HepG2 (cell line): ENCODE data around the gene HELZ2. TPM values are rescaled to one million over a fixed set of nuclear protein-coding genes. Genes with fewer than 3 reads are reported as not detected.

Experiments used
- ATAC-seq: fragments of 200-7000 bp; cut with Tn5 transposase; 3 replicates; pipeline ENCODE4 v1.9.1; 2020; ENCODE audit warnings: mild to moderate bottlenecking, moderate library complexity
- BruUV-seq: library from RNA; stranded (reverse); fragments of 400-500 nt; replicated peaks from 2 replicates; lab custom pipeline; 2021; lab: Mats Ljungman, UMichigan
- CTCF ChIA-PET: fragments of 300-600 bp; formaldehyde crosslinking; extraction: SDS; loops from one replicate; lab custom pipeline; 2021; ENCODE audit warnings: low total read pairs, inconsistent platforms, low intra/inter-chr PET ratio; lab: Yijun Ruan, JAX
- POLR2A ChIA-PET: fragments of 350-600 bp; sonication (Branson Sonifier 250); formaldehyde crosslinking; loops from one replicate; lab custom pipeline; 2020; ENCODE audit warnings: antibody characterized with exemption, inconsistent platforms; lab: Yijun Ruan, JAX
- DNase-seq: peaks from one replicate; pipeline ENCODE4 v3.0.0-alpha.2; 2015; ENCODE audit warnings: low spot score
- FAIRE-seq: peaks from 3 replicates; lab custom pipeline; 2011; peaks lifted over from hg19 to GRCh38; lab: Jason Lieb, UNC
- H2AFZ ChIP-seq: one replicate; pipeline ENCODE4 v1.6.1; 2011; ENCODE audit warnings: low read length, inconsistent platforms
- H3K27ac ChIP-seq: fragments of 300-600 bp; 3 replicates; pipeline ENCODE4 v1.8.0; 2011; ENCODE audit warnings: mixed run types, mild to moderate bottlenecking, mixed read lengths, low read length, inconsistent platforms; ENCODE audit not compliant: insufficient read depth; ENCODE audit errors: extremely low read length
- H3K27me3 ChIP-seq, 2 experiments: fragments of 200-600 bp in 1 of 2; 2 replicates in 1 of 2; 3 replicates in 1 of 2; pipeline versions ENCODE4 v1.6.0 to v1.8.0; 2011; ENCODE audit warnings: low read length in 2 of 2, mild to moderate bottlenecking in 2 of 2, moderate library complexity in 2 of 2, inconsistent platforms in 1 of 2; ENCODE audit not compliant: insufficient read depth in 2 of 2, control insufficient read depth in 1 of 2
- H3K36me3 ChIP-seq, 2 experiments: fragments of 200-600 bp in 1 of 2; replicated peaks in 1 of 2; 2 replicates in 1 of 2; 3 replicates in 1 of 2; pipeline versions ENCODE4 v1.5.1 to v1.8.0; 2011; ENCODE audit warnings: low read length in 2 of 2, inconsistent platforms in 1 of 2; ENCODE audit not compliant: insufficient read depth in 2 of 2, control insufficient read depth in 1 of 2
- H3K4me1 ChIP-seq: 2 replicates; pipeline ENCODE4 v1.5.1; 2012; ENCODE audit warnings: low read length, inconsistent platforms; ENCODE audit not compliant: insufficient read depth
- H3K4me2 ChIP-seq: 2 replicates; pipeline ENCODE4 v1.6.0; 2011; ENCODE audit warnings: low read depth, low read length, inconsistent platforms
- H3K4me3 ChIP-seq, 3 experiments: fragments of 200-600 bp in 1 of 3; sonication (generic), shearing (Covaris generic) in 1 of 3; replicated peaks in 1 of 3; 2 replicates each; pipeline ENCODE4 v1.5.1; 2011 to 2016; ENCODE audit warnings: low read length in 3 of 3, inconsistent platforms in 2 of 3, low read depth in 2 of 3, mild to moderate bottlenecking in 2 of 3, control low read depth in 1 of 3, mixed read lengths in 1 of 3; ENCODE audit not compliant: insufficient read depth in 1 of 3
- H3K79me2 ChIP-seq: one replicate; pipeline ENCODE4 v1.6.1; 2011; ENCODE audit warnings: low read length, inconsistent platforms; ENCODE audit not compliant: insufficient read depth
- H3K9ac ChIP-seq: 2 replicates; pipeline ENCODE4 v1.6.0; 2011; ENCODE audit warnings: mild to moderate bottlenecking, low read depth, low read length, inconsistent platforms; ENCODE audit not compliant: insufficient read depth
- H3K9me3 ChIP-seq: 2 replicates; pipeline ENCODE4 v1.5.1; 2012; ENCODE audit warnings: mild to moderate bottlenecking, low read length
- H4K20me1 ChIP-seq: 2 replicates; pipeline ENCODE4 v1.6.0; 2011; ENCODE audit warnings: inconsistent platforms, mild to moderate bottlenecking, low read length, moderate library complexity; ENCODE audit not compliant: insufficient read depth
- AKAP8 ChIP-seq: sonication (generic); formaldehyde crosslinking; IDR thresholded peaks from 2 replicates; pipeline ENCODE4 v1.5.1; 2020; ENCODE audit warnings: mild to moderate bottlenecking, missing genetic modification reagents
- ARID5B ChIP-seq: IDR thresholded peaks from 2 replicates; pipeline ENCODE4 v1.4.0; 2020; ENCODE audit warnings: mild to moderate bottlenecking, missing genetic modification reagents
- ATF3 ChIP-seq: sonication (generic); formaldehyde crosslinking; IDR thresholded peaks from 2 replicates; pipeline ENCODE4 v1.4.0; 2020; ENCODE audit warnings: missing genetic modification reagents
- BCL6 ChIP-seq: IDR thresholded peaks from 2 replicates; pipeline ENCODE4 v1.6.1; 2016; ENCODE audit warnings: missing genetic modification reagents, missing compliant biosample characterization
- DNMT3B ChIP-seq: conservative IDR thresholded peaks from 2 replicates; pipeline ENCODE4 v1.6.1; 2016; ENCODE audit warnings: missing biosample characterization, control low read depth
- E2F5 ChIP-seq: sonication (generic); formaldehyde crosslinking; conservative IDR thresholded peaks from 2 replicates; pipeline ENCODE4 v1.4.0; 2020; ENCODE audit warnings: missing genetic modification reagents
- EEA1 ChIP-seq: sonication (generic); formaldehyde crosslinking; IDR thresholded peaks from 2 replicates; pipeline ENCODE4 v1.5.1; 2020; ENCODE audit warnings: mild to moderate bottlenecking, missing genetic modification reagents, borderline replicate concordance
- HES4 ChIP-seq: sonication (generic); formaldehyde crosslinking; IDR thresholded peaks from 2 replicates; pipeline ENCODE4 v1.9.0; 2021; ENCODE audit warnings: mild to moderate bottlenecking, missing genetic modification reagents, borderline replicate concordance
- JUND ChIP-seq: sonication (generic); formaldehyde crosslinking; IDR thresholded peaks from 2 replicates; pipeline ENCODE4 v1.8.0; 2022; ENCODE audit warnings: mild to moderate bottlenecking, missing genetic modification reagents
- MED13 ChIP-seq: sonication (generic); formaldehyde crosslinking; IDR thresholded peaks from 2 replicates; pipeline ENCODE4 v1.5.0; 2020; ENCODE audit warnings: missing genetic modification reagents
- MTF1 ChIP-seq: sonication (generic); formaldehyde crosslinking; IDR thresholded peaks from 2 replicates; pipeline ENCODE4 v1.5.0; 2020; ENCODE audit warnings: missing genetic modification reagents
- NR2F2 ChIP-seq: IDR thresholded peaks from 2 replicates; pipeline ENCODE4 v1.6.1; 2012; ENCODE audit warnings: low read depth, inconsistent platforms, borderline replicate concordance
- PBX2 ChIP-seq: IDR thresholded peaks from 2 replicates; pipeline ENCODE4 v1.6.1; 2016; ENCODE audit warnings: control low read depth
- RFX1 ChIP-seq: fragments of 450-650 bp; IDR thresholded peaks from 2 replicates; pipeline ENCODE4 v1.6.1; 2017
- SMARCE1 ChIP-seq: fragments of 450-650 bp; IDR thresholded peaks from 2 replicates; pipeline ENCODE4 v1.6.1; 2017; ENCODE audit warnings: borderline replicate concordance
- SPEN ChIP-seq: sonication (generic); formaldehyde crosslinking; IDR thresholded peaks from 2 replicates; pipeline ENCODE4 v1.5.1; 2020; ENCODE audit warnings: low read depth, mild to moderate bottlenecking, missing genetic modification reagents
- ZBTB21 ChIP-seq: sonication (generic); formaldehyde crosslinking; IDR thresholded peaks from 2 replicates; pipeline ENCODE4 v1.4.0; 2020; ENCODE audit warnings: missing genetic modification reagents
- ZFP62 ChIP-seq: sonication (generic); formaldehyde crosslinking; IDR thresholded peaks from 2 replicates; pipeline ENCODE4 v1.4.0; 2020; ENCODE audit warnings: missing genetic modification reagents
- WGBS: methylation state at CpG from one replicate; pipeline ENCODE4 v1.1.6; 2017; ENCODE audit warnings: low lambda C conversion rate; 5-methylcytosine and 5-hydroxymethylcytosine counted together
- in situ Hi-C: cut with HindIII; loops from 2 replicates; pipeline ENCODE4 v1.10.0; 2017; ENCODE audit warnings: low pct_unique_long_range_greater_than_20kb; ENCODE audit not compliant: extremely low pct_ligation_motif_present
- intact Hi-C: fragments of 100-400 bp; cut with micrococcal nuclease; formaldehyde crosslinking; loops from one replicate; pipeline ENCODE4 v1.10.0; 2022; ENCODE audit not compliant: unreplicated experiment
- polyA plus RNA-seq, 8 experiments: library from polyadenylated mRNA; depleted of rRNA in 3 of 8; stranded (reverse) in 7 of 8; unstranded in 1 of 8; fragments of >200 nt; fragmentation: Illumina TruSeq in 4 of 8; extraction: Trizol in 4 of 8; gene quantifications; 2 replicates each; pipeline versions ENCODE4 v1.2.1 to v1.2.3, GENCODE V29; 2011 to 2016; ENCODE audit warnings: low read depth in 4 of 8, missing spikeins in 1 of 8, mixed read lengths in 1 of 8; ENCODE audit not compliant: insufficient read depth in 1 of 8
- total RNA-seq, 5 experiments: library from RNA; depleted of rRNA; stranded (reverse); fragments of >200 nt; fragmentation: Illumina TruSeq; extraction: Trizol; gene quantifications; 2 replicates each; pipeline ENCODE4 v1.2.3, GENCODE V29; 2016; ENCODE audit warnings: low read depth in 1 of 5

HELZ2 gene
- total and polyA plus RNA-seq, 2 of the 13 experiments (the other 11 are each of a cell fraction or from before 2014, with no cell fraction given), result 9.6 to 10.1 TPM

- H3K79me2 ChIP-seq, result no peaks in the 10 kb centered on the region
- no peak overlapping the region for H3K9ac ChIP-seq
- ATAC-seq (no peak), DNase-seq (no peak), FAIRE-seq (no peak)
- H3K27me3 ChIP-seq, result peaks cover 36 to 81% of the 10 kb centered on the region in 2 experiments
- intact Hi-C loops (no loop called here), in situ Hi-C loops (no loop called here)
- WGBS, result 29% methylated on average over 16 of the region's 20 CpGs
- TF ChIP-seq NR2F2 (no peak), SMARCE1 (no peak), MTF1 (CRISPR knock-in tag) (no peak), BCL6 (no peak), EEA1 (CRISPR knock-in tag) (no peak), ARID5B (CRISPR knock-in tag) (no peak), ATF3 (CRISPR knock-in tag) (no peak), RFX1 (no peak), PBX2 (CRISPR knock-in tag) (no peak), HES4 (CRISPR knock-in tag) (no peak), ZFP62 (CRISPR knock-in tag) (no peak), MED13 (CRISPR knock-in tag) (no peak), JUND (CRISPR knock-in tag) (no peak), AKAP8 (CRISPR knock-in tag) (no peak), ZBTB21 (CRISPR knock-in tag) (no peak), DNMT3B (no peak), SPEN (CRISPR knock-in tag) (no peak), E2F5 (CRISPR knock-in tag) (no peak)
- no peak overlapping the region for H2AFZ ChIP-seq
- H3K4me3 ChIP-seq, result no peak overlapping the region
- no peaks in the 10 kb centered on the region for H3K9me3 ChIP-seq
- POLR2A ChIA-PET, result interaction anchor here (1.1 to 1.6 kb wide), 2 partner anchors 8 to 81 kb away, joined by 3 read pairs; partner anchors contain the start of gene GMEB2
- H4K20me1 ChIP-seq, result no peaks in the 10 kb centered on the region; the same call in 1 of the 2 replicates
- no TSS peak for BruUV-seq
- CTCF ChIA-PET, result no interaction called here
- no peak overlapping the region for H3K27ac ChIP-seq
- no peak overlapping the region for H3K4me2 ChIP-seq
- H3K36me3 ChIP-seq, result no peaks in the 10 kb centered on the region
- H3K4me1 ChIP-seq, result peaks cover 20% of the 10 kb centered on the region
Measured at GRCh38 chr20:63546256-63546955, 27.6 kb downstream of the HELZ2 start.
